Peyer's patch (tissue), 4 donors: ENCODE measurements around the gene TOR4A. TPM values are rescaled to one million over a fixed set of nuclear protein-coding genes. Genes with fewer than 3 reads are reported as not detected.

Source experiments
- DNase-seq, 3 donors: peaks; one replicate each; pipeline ENCODE4 v3.0.0-alpha.2; 2017 to 2019
- H3K27ac ChIP-seq, 4 donors: fragments of 200-600 bp; sonication (generic); one replicate each; pipeline ENCODE4 v1.5.1; 2016 to 2019
- H3K27me3 ChIP-seq, 2 donors: fragments of 200-600 bp; sonication (generic); one replicate each; pipeline ENCODE4 v1.5.1; 2019
- H3K36me3 ChIP-seq, 3 donors: fragments of 200-600 bp; sonication (generic); one replicate each; pipeline ENCODE4 v1.5.1; 2016 to 2019
- H3K4me1 ChIP-seq, 4 donors: fragments of 200-600 bp; sonication (generic); one replicate each; pipeline ENCODE4 v1.5.1; 2016 to 2019
- H3K4me3 ChIP-seq, 4 donors: fragments of 200-600 bp; sonication (generic); 1 replicate in 3 of 4; 2 replicates in 1 of 4; pipeline ENCODE4 v1.5.1; 2016 to 2019; ENCODE audit warnings: mild to moderate bottlenecking in 1 of 4
- H3K9me3 ChIP-seq, 4 donors: fragments of 200-600 bp; sonication (generic); one replicate each; pipeline ENCODE4 v1.5.1; 2016 to 2019; ENCODE audit warnings: mild to moderate bottlenecking in 1 of 4
- CTCF ChIP-seq, 6 experiments: fragments of 450-650 bp in 4 of 6; fragments of 200-600 bp in 2 of 6; sonication (generic) in 1 of 6; IDR thresholded peaks; one replicate each; pipeline ENCODE4 v1.5.1; 2017 to 2019; ENCODE audit warnings: antibody characterized with exemption in 6 of 6, mild to moderate bottlenecking in 3 of 6, moderate library complexity in 1 of 6
- POLR2A ChIP-seq, 2 donors: fragments of 450-650 bp; IDR thresholded peaks; one replicate each; pipeline ENCODE4 v1.5.1; 2017; ENCODE audit warnings: antibody characterized with exemption in 2 of 2, mild to moderate bottlenecking in 2 of 2, moderate library complexity in 2 of 2
- total RNA-seq, 4 donors: library from RNA; depleted of rRNA; stranded (reverse); fragments of >200 nt; gene quantifications; one replicate each; pipeline ENCODE4 v1.1.0, GENCODE V29; 2016

The TOR4A gene
- total RNA-seq, 4 donors from 2014 or later: 33.8 to 45.7 (median 39.2) TPM

GRCh38 chr9:137305060-137305797 lies 27.7 kb downstream of the TOR4A start:
- DNase-seq: peak; percentile 49 to 87 (median 84)
- TF ChIP-seq POLR2A (IDR thresholded peaks at IDR 0.05) (peak; percentile 20 to 30), CTCF (IDR thresholded peaks at IDR 0.05) (peak in 3 of 6 experiments; percentile 28 to 45 (median 35))

GRCh38 chr9:137305798-137306065 lies 28.2 kb downstream of the TOR4A start:
- Histone ChIP-seq H3K27me3 (no peaks in the 10 kb centered on the region), H3K36me3 (no peaks in the 10 kb centered on the region), H3K9me3 (no peaks in the 10 kb centered on the region), H3K4me1 (peaks cover 15 to 70% (median 22%) of the 10 kb centered on the region in 4 donors), H3K4me3 (peak overlapping the region in 2 of 4 donors; percentile 37 to 47), H3K27ac (peak overlapping the region; percentile 20 to 99 (median 84))
- no peak for DNase-seq
- TF ChIP-seq POLR2A (IDR thresholded peaks at IDR 0.05) (no peak), CTCF (IDR thresholded peaks at IDR 0.05) (no peak)

More at GRCh38 chr9:137305060-137305797, 27.7 kb downstream of the TOR4A start:
- Histone ChIP-seq H3K36me3 (no peaks in the 10 kb centered on the region), H3K9me3 (no peaks in the 10 kb centered on the region), H3K4me3 (peak overlapping the region in 3 of 4 donors; percentile 13 to 47 (median 37)), H3K4me1 (peaks cover 14 to 64% (median 26%) of the 10 kb centered on the region in 4 donors), H3K27ac (peak overlapping the region; percentile 20 to 99 (median 84)), H3K27me3 (no peaks in the 10 kb centered on the region)

- H3K36me3 ChIP-seq: no peaks in the 10 kb centered on the region
- peak overlapping the region in 2 of 4 donors; percentile 37 to 47 for H3K4me3 ChIP-seq
- H3K27me3 ChIP-seq: no peaks in the 10 kb centered on the region
- H3K9me3 ChIP-seq: no peaks in the 10 kb centered on the region
- peak in 2 of 3 donors; percentile 48 to 52 for DNase-seq
- peaks cover 16 to 75% (median 20%) of the 10 kb centered on the region in 4 donors for H3K4me1 ChIP-seq
- no peak for TF ChIP-seq POLR2A (IDR thresholded peaks at IDR 0.05)
- TF ChIP-seq CTCF (IDR thresholded peaks at IDR 0.05): no peak
- peak overlapping the region; percentile 20 to 99 (median 84) for H3K27ac ChIP-seq
These were observed 28.7 kb downstream of the TOR4A start for GRCh38 chr9:137306066-137306849.

- no peaks in the 10 kb centered on the region for H3K36me3 ChIP-seq
- TF ChIP-seq CTCF (IDR thresholded peaks at IDR 0.05) (no peak), POLR2A (IDR thresholded peaks at IDR 0.05) (no peak)
- no peaks in the 10 kb centered on the region for H3K27me3 ChIP-seq
- H3K4me1 ChIP-seq: peaks cover 15 to 77% (median 22%) of the 10 kb centered on the region in 4 donors
- H3K9me3 ChIP-seq: no peaks in the 10 kb centered on the region
- peak in 1 of 3 donors; percentile 54 for DNase-seq
- H3K27ac ChIP-seq: peak overlapping the region; percentile 5 to 99 (median 84)
- H3K4me3 ChIP-seq: peak overlapping the region in 2 of 4 donors; percentile 25 to 32
These were observed 29.3 kb downstream of the TOR4A start for GRCh38 chr9:137306850-137307254.

- TF ChIP-seq CTCF (IDR thresholded peaks at IDR 0.05): no peak
- TF ChIP-seq POLR2A (IDR thresholded peaks at IDR 0.05): peak in 1 of 2 donors; percentile 11
- H3K36me3 ChIP-seq: no peaks in the 10 kb centered on the region
- DNase-seq: peak in 2 of 3 donors; percentile 78 to 86
- no peaks in the 10 kb centered on the region for H3K27me3 ChIP-seq
- H3K27ac ChIP-seq: peak overlapping the region in 2 of 4 donors; percentile 79 to 99
- no peaks in the 10 kb centered on the region for H3K9me3 ChIP-seq
- peaks cover 14 to 82% (median 24%) of the 10 kb centered on the region in 4 donors for H3K4me1 ChIP-seq
- H3K4me3 ChIP-seq: peak overlapping the region in 2 of 4 donors; percentile 25 to 32
These were observed 29.9 kb downstream of the TOR4A start for GRCh38 chr9:137307255-137308056.
